ENCODE measurements around the gene TOMM20L. TPM values are rescaled to one million over a fixed set of nuclear protein-coding genes. Genes with fewer than 3 reads are reported as not detected.

TOMM20L gene
- total and polyA plus RNA-seq, 2 of the 13 experiments (the other 11 are each of a cell fraction or from before 2014, with no cell fraction given), result 0.46 TPM; not detected in 1

- TF ChIP-seq DRAP1 (CRISPR knock-in tag; IDR thresholded peaks at IDR 0.05), result peak; percentile 78
- TF ChIP-seq MAX (IDR thresholded peaks at IDR 0.05), result no peak
- TF ChIP-seq RNF2 (conservative IDR thresholded peaks at IDR 0.05; ENCODE audit: low read depth), result no peak
- 0 out of 2 replicates have a peak, but pooled peaks have one; percentile 20 for TF ChIP-seq TARDBP (CRISPR knock-in tag; IDR thresholded peaks at IDR 0.05)
- TF ChIP-seq ZNF790 (CRISPR knock-in tag; IDR thresholded peaks at IDR 0.05; ENCODE audit: borderline replicate concordance), result 0 out of 2 replicates have a peak, but pooled peaks have one; percentile 15
- TF ChIP-seq E2F5 (CRISPR knock-in tag; conservative IDR thresholded peaks at IDR 0.05), result no peak
- TF ChIP-seq ZNF747 (CRISPR knock-in tag; IDR thresholded peaks at IDR 0.05; ENCODE audit: borderline replicate concordance), result no peak
- TF ChIP-seq JUN (CRISPR knock-in tag; IDR thresholded peaks at IDR 0.05), result 0 out of 2 replicates have a peak, but pooled peaks have one; percentile 44
- TF ChIP-seq HMGXB4 (CRISPR knock-in tag; IDR thresholded peaks at IDR 0.05; ENCODE audit: borderline replicate concordance in 1 of 2, low read depth in 1 of 2), result peak; percentile 70 to 76; a peak in 3 of 4 replicates
- TF ChIP-seq CSRNP1 (CRISPR knock-in tag; IDR thresholded peaks at IDR 0.05), result 0 out of 2 replicates have a peak, but pooled peaks have one; percentile 52
- TF ChIP-seq ZBTB3 (CRISPR knock-in tag; IDR thresholded peaks at IDR 0.05; ENCODE audit: borderline replicate concordance, low read depth), result no peak
- TF ChIP-seq GATA4 (IDR thresholded peaks at IDR 0.05; ENCODE audit: borderline replicate concordance, low read depth), result 0 out of 2 replicates have a peak, but pooled peaks have one; percentile 74
- no peak for TF ChIP-seq TRAFD1 (CRISPR knock-in tag; IDR thresholded peaks at IDR 0.05; ENCODE audit: borderline replicate concordance)
- TF ChIP-seq ZNF20 (CRISPR knock-in tag; IDR thresholded peaks at IDR 0.05), result no peak
- TF ChIP-seq SAFB2 (CRISPR knock-in tag; IDR thresholded peaks at IDR 0.05; ENCODE audit: borderline replicate concordance, low read depth), result no peak; the same call in 1 of the 2 replicates
- TF ChIP-seq NCOA2 (CRISPR knock-in tag; IDR thresholded peaks at IDR 0.05), result no peak
- TF ChIP-seq HIVEP1 (CRISPR knock-in tag; IDR thresholded peaks at IDR 0.05), result no peak
- no peak for TF ChIP-seq ZNF513 (CRISPR knock-in tag; conservative IDR thresholded peaks at IDR 0.05)
- no peak for TF ChIP-seq ZNF766 (CRISPR knock-in tag; IDR thresholded peaks at IDR 0.05; ENCODE audit: borderline replicate concordance)
Observed at GRCh38 chr14:58427281-58428117, 31.8 kb downstream of the TOMM20L start, which contains the start of the genes KIAA0586 and TIMM9 (continued).

Data from HepG2 (cell line).